ENCODE measurements around the gene SPINK8.
"Not testable (repeated sequence)": the region's sequence is repeated elsewhere in the genome, so short reads cannot be mapped to it uniquely, and the experiment has no call there.

SPINK8 gene

GRCh38 chr3:48276911-48277641 lies 56.4 kb downstream of the SPINK8 start:
- DNase-seq = no peak

- DNase-seq = no peak
These were observed 58.0 kb downstream of the SPINK8 start for GRCh38 chr3:48275287-48276027.

GRCh38 chr3:48274452-48274851 lies 59.0 kb downstream of the SPINK8 start:
- no peak for DNase-seq

GRCh38 chr3:48273594-48274211 lies 59.8 kb downstream of the SPINK8 start:
- DNase-seq = no peak

- no peak for DNase-seq
These were observed 61.5 kb downstream of the SPINK8 start for GRCh38 chr3:48271763-48272498.

- DNase-seq = not testable (repeated sequence)
These were observed 62.2 kb downstream of the SPINK8 start for GRCh38 chr3:48271223-48271622.

- no peak for DNase-seq
These were observed 63.2 kb downstream of the SPINK8 start for GRCh38 chr3:48270306-48270705.

- no peak for DNase-seq
These were observed 63.9 kb downstream of the SPINK8 start for GRCh38 chr3:48269592-48269991.

- DNase-seq = no peak
These were observed 64.4 kb downstream of the SPINK8 start for GRCh38 chr3:48268936-48269561.

- DNase-seq = no peak
These were observed 65.0 kb downstream of the SPINK8 start for GRCh38 chr3:48268381-48268935.

- DNase-seq = no peak
These were observed 65.7 kb downstream of the SPINK8 start for GRCh38 chr3:48267782-48268181.

GRCh38 chr3:48258530-48258929 lies 74.9 kb downstream of the SPINK8 start:
- no peak for DNase-seq
